Spleen (tissue), 11 donors: ENCODE measurements around the gene CLDND1. TPM values are rescaled to one million over a fixed set of nuclear protein-coding genes. Genes with fewer than 3 reads are reported as not detected.
A peak's percentile ranks its signal among the peaks of the same experiment; 100 is the strongest.

ENCODE experiments used
- DNase-seq: peaks from one replicate; pipeline ENCODE4 v3.0.0-alpha.2; 2020
- H3K27ac ChIP-seq, 8 donors: fragments of 200-600 bp; sonication (generic) in 7 of 8; 1 replicate in 4 of 8; 2 replicates in 4 of 8; pipeline versions ENCODE4 v1.5.0 to v1.8.0; 2016 to 2021; ENCODE audit warnings: inconsistent platforms in 4 of 8, mild to moderate bottlenecking in 4 of 8, moderate library complexity in 1 of 8
- H3K27me3 ChIP-seq, 7 donors: fragments of 200-600 bp; sonication (generic) in 6 of 7; replicated peaks in 1 of 7; 1 replicate in 4 of 7; 2 replicates in 3 of 7; pipeline versions ENCODE4 v1.5.0 to v1.8.0; 2016 to 2021; ENCODE audit warnings: inconsistent platforms in 3 of 7, mild to moderate bottlenecking in 1 of 7
- H3K36me3 ChIP-seq, 6 donors: fragments of 200-600 bp; sonication (generic) in 5 of 6; 1 replicate in 4 of 6; 2 replicates in 2 of 6; pipeline versions ENCODE4 v1.5.0 to v1.8.0; 2016 to 2021; ENCODE audit warnings: inconsistent platforms in 2 of 6
- H3K4me1 ChIP-seq, 6 donors: fragments of 200-600 bp; sonication (generic) in 5 of 6; 1 replicate in 3 of 6; 2 replicates in 3 of 6; pipeline versions ENCODE4 v1.5.0 to v1.8.0; 2016 to 2021; ENCODE audit warnings: inconsistent platforms in 3 of 6
- H3K4me3 ChIP-seq, 8 donors: fragments of 200-600 bp; sonication (generic) in 7 of 8; 1 replicate in 4 of 8; 2 replicates in 4 of 8; pipeline versions ENCODE4 v1.5.0 to v1.8.0; 2016 to 2021; ENCODE audit warnings: inconsistent platforms in 4 of 8, mild to moderate bottlenecking in 4 of 8, moderate library complexity in 2 of 8
- H3K9me3 ChIP-seq, 8 donors: fragments of 200-600 bp; sonication (generic) in 7 of 8; 1 replicate in 4 of 8; 2 replicates in 4 of 8; pipeline versions ENCODE4 v1.5.0 to v1.8.0; 2016 to 2021; ENCODE audit warnings: inconsistent platforms in 4 of 8
- CTCF ChIP-seq, 11 experiments: fragments of 200-600 bp in 7 of 11; fragments of 450-650 bp in 4 of 11; sonication (generic) in 4 of 11; IDR thresholded peaks in 8 of 11; conservative IDR thresholded peaks in 3 of 11; 1 replicate in 7 of 11; 2 replicates in 4 of 11; pipeline versions ENCODE4 v1.4.0 to v1.8.0; 2016 to 2021; ENCODE audit warnings: antibody characterized with exemption in 11 of 11, inconsistent platforms in 4 of 11, mild to moderate bottlenecking in 1 of 11
- POLR2A ChIP-seq, 3 donors: fragments of 450-650 bp; IDR thresholded peaks; one replicate each; pipeline ENCODE4 v1.5.1; 2017; ENCODE audit warnings: antibody characterized with exemption in 3 of 3, mild to moderate bottlenecking in 1 of 3
- POLR2AphosphoS5 ChIP-seq, 3 donors: sonication (generic); formaldehyde crosslinking; IDR thresholded peaks; one replicate each; pipeline ENCODE4 v1.5.1; 2017; ENCODE audit warnings: antibody characterized with exemption in 3 of 3
- WGBS, 5 donors: extraction: QIAGEN DNeasy Blood & Tissue Kit in 3 of 5; methylation state at CpG; one replicate each; pipeline versions ENCODE4 v1.1.5 to v1.1.7; 2013 to 2018; 5-methylcytosine and 5-hydroxymethylcytosine counted together
- intact Hi-C: fragments of 100-400 bp; cut with DNase I; formaldehyde crosslinking; loops from one replicate; pipeline ENCODE4 v1.15.0; 2023; ENCODE audit warnings: low total_unique reads
- polyA plus RNA-seq, 3 donors: library from polyadenylated mRNA; stranded (reverse); fragments of 200-250 nt; gene quantifications; one replicate each; pipeline ENCODE4 v1.2.1, GENCODE V29; 2013
- total RNA-seq, 7 donors: library from RNA; depleted of rRNA in 3 of 7; stranded (reverse); fragments of >200 nt in 3 of 7; fragmentation: NEBNext Ultra II Directional in 4 of 7; extraction: Animal tissue kit (Norgen Biotek cat#: 25700) in 4 of 7; gene quantifications; one replicate each; pipeline versions ENCODE4 v1.1.0 to v1.2.1, GENCODE V29; 2016 to 2021
- donor health status: healthy with polysubstance abuse.
- donor health status: DM: no; HTN: no; CAD: no; lungs with moderate emphysema.
- donor health status: DM: no; HTN: no; CAD: no.
- donor health status: Bipolar disorder and iron deficiency.
- donor health status: healthy.
- donor health status: DM: no; HTN: no; CAD: no.
- donor health status: DM: yes; HTN: yes; CAD: no.

Gene CLDND1
- total and polyA plus RNA-seq, 10 donors = 26.1 to 174 (median 95.6) TPM

- intact Hi-C loops = no loop called here
- 76 to 93% (median 91%) methylated on average over 2 of the region's 2 CpGs for WGBS, 5 donors
Measured at GRCh38 chr3:98551236-98551635, 28.5 kb upstream of the CLDND1 start.

GRCh38 chr3:98550833-98551232, 28.1 kb upstream of the CLDND1 start:
- peaks cover 0 to 7% (median 0%) of the 10 kb centered on the region in 7 donors for H3K27me3 ChIP-seq
- DNase-seq = no peak
- peaks cover 0 to 10% (median 0%) of the 10 kb centered on the region in 6 donors for H3K4me1 ChIP-seq
- intact Hi-C loops = no loop called here
- H3K27ac ChIP-seq = no peak overlapping the region
- TF ChIP-seq POLR2A (IDR thresholded peaks at IDR 0.05) (no peak), CTCF (IDR thresholded peaks at IDR 0.05 in 8 of 11, conservative IDR thresholded peaks at IDR 0.05 in 3 of 11) (no peak), POLR2AphosphoS5 (IDR thresholded peaks at IDR 0.05) (no peak)
- H3K9me3 ChIP-seq = no peaks in the 10 kb centered on the region
- WGBS, 5 donors = 85 to 92% (median 89%) methylated on average over 3 of the region's 3 CpGs
- no peaks in the 10 kb centered on the region for H3K36me3 ChIP-seq
- H3K4me3 ChIP-seq = no peak overlapping the region

More at GRCh38 chr3:98551236-98551635, 28.5 kb upstream of the CLDND1 start:
- Histone ChIP-seq H3K36me3 (no peaks in the 10 kb centered on the region), H3K4me1 (peaks cover 0 to 10% (median 0%) of the 10 kb centered on the region in 6 donors), H3K27ac (peak overlapping the region in 2 of 8 donors; percentile 16 to 57), H3K9me3 (no peaks in the 10 kb centered on the region), H3K27me3 (peaks cover 0 to 11% (median 0%) of the 10 kb centered on the region in 7 donors), H3K4me3 (no peak overlapping the region)
- TF ChIP-seq CTCF (IDR thresholded peaks at IDR 0.05 in 8 of 11, conservative IDR thresholded peaks at IDR 0.05 in 3 of 11) (no peak), POLR2A (IDR thresholded peaks at IDR 0.05) (no peak), POLR2AphosphoS5 (IDR thresholded peaks at IDR 0.05) (no peak)
- no peak for DNase-seq

- intact Hi-C loops = no loop called here
- no peaks in the 10 kb centered on the region for H3K36me3 ChIP-seq
- TF ChIP-seq POLR2AphosphoS5 (IDR thresholded peaks at IDR 0.05) (no peak), POLR2A (IDR thresholded peaks at IDR 0.05) (no peak), CTCF (IDR thresholded peaks at IDR 0.05 in 8 of 11, conservative IDR thresholded peaks at IDR 0.05 in 3 of 11) (no peak)
- peaks cover 0 to 6% (median 0%) of the 10 kb centered on the region in 7 donors for H3K27me3 ChIP-seq
- no peak overlapping the region for H3K27ac ChIP-seq
- no peaks in the 10 kb centered on the region for H3K9me3 ChIP-seq
- no peak overlapping the region for H3K4me3 ChIP-seq
- peaks cover 0 to 6% (median 0%) of the 10 kb centered on the region in 6 donors for H3K4me1 ChIP-seq
- WGBS, 5 donors = 66 to 93% (median 77%) methylated on average over 4 to 5 of the region's 5 CpGs
- no peak for DNase-seq
Measured at GRCh38 chr3:98548544-98548943, 25.8 kb upstream of the CLDND1 start.

GRCh38 chr3:98545940-98546339, 23.2 kb upstream of the CLDND1 start:
- DNase-seq = no peak
- intact Hi-C loops = no loop called here
- Histone ChIP-seq H3K27ac (peak overlapping the region in 1 of 8 donors; percentile 13), H3K4me1 (no peaks in the 10 kb centered on the region), H3K36me3 (no peaks in the 10 kb centered on the region), H3K9me3 (no peaks in the 10 kb centered on the region), H3K27me3 (peaks cover 0 to 6% (median 0%) of the 10 kb centered on the region in 7 donors), H3K4me3 (no peak overlapping the region)
- TF ChIP-seq POLR2AphosphoS5 (IDR thresholded peaks at IDR 0.05) = no peak
- TF ChIP-seq CTCF (IDR thresholded peaks at IDR 0.05 in 8 of 11, conservative IDR thresholded peaks at IDR 0.05 in 3 of 11) = no peak
- TF ChIP-seq POLR2A (IDR thresholded peaks at IDR 0.05) = no peak
- 65 to 79% (median 69%) methylated on average over 5 of the region's 5 CpGs for whole genome bisulfite sequencing, 5 donors
